Sigmoid colon (tissue), 7 donors: Measurements from ENCODE around the gene MELTF. TPM values are rescaled to one million over a fixed set of nuclear protein-coding genes. Genes with fewer than 3 reads are reported as not detected.

ENCODE experiments used
- DNase-seq: peaks from one replicate; pipeline ENCODE4 v3.0.0-alpha.2; 2019
- H3K27ac ChIP-seq, 4 donors: fragments of 200-600 bp; sonication (generic); one replicate each; pipeline ENCODE4 v1.5.1; 2016 to 2019; ENCODE audit warnings: mild to moderate bottlenecking in 1 of 4
- H3K27me3 ChIP-seq, 3 donors: fragments of 200-600 bp; sonication (generic); one replicate each; pipeline ENCODE4 v1.5.1; 2019; ENCODE audit warnings: mild to moderate bottlenecking in 1 of 3
- H3K36me3 ChIP-seq, 4 donors: fragments of 200-600 bp; sonication (generic); one replicate each; pipeline ENCODE4 v1.5.1; 2016 to 2019
- H3K4me1 ChIP-seq, 4 donors: fragments of 200-600 bp; sonication (generic); one replicate each; pipeline ENCODE4 v1.5.1; 2017 to 2019
- H3K4me3 ChIP-seq, 4 donors: fragments of 200-600 bp; sonication (generic); one replicate each; pipeline ENCODE4 v1.5.1; 2017 to 2019; ENCODE audit warnings: mild to moderate bottlenecking in 2 of 4, moderate library complexity in 1 of 4
- H3K9me3 ChIP-seq, 4 donors: fragments of 200-600 bp in 3 of 4; sonication (generic) in 3 of 4; one replicate each; pipeline versions ENCODE4 v1.5.1 to v1.6.1; 2013 to 2019
- CTCF ChIP-seq, 4 experiments: fragments of 450-650 bp in 3 of 4; fragments of 200-600 bp in 1 of 4; IDR thresholded peaks; one replicate each; pipeline ENCODE4 v1.5.1; 2016 to 2019; ENCODE audit warnings: antibody characterized with exemption in 4 of 4, mild to moderate bottlenecking in 3 of 4, moderate library complexity in 2 of 4
- EP300 ChIP-seq, 4 donors: sonication (generic); formaldehyde crosslinking; IDR thresholded peaks; one replicate each; pipeline ENCODE4 v1.6.1; 2017; ENCODE audit warnings: antibody characterized with exemption in 4 of 4
- POLR2A ChIP-seq, 2 donors: fragments of 450-650 bp; IDR thresholded peaks; one replicate each; pipeline ENCODE4 v1.6.1; 2016; ENCODE audit warnings: antibody characterized with exemption in 2 of 2, mild to moderate bottlenecking in 2 of 2, moderate library complexity in 2 of 2
- POLR2AphosphoS5 ChIP-seq, 4 donors: sonication (generic); formaldehyde crosslinking; IDR thresholded peaks; one replicate each; pipeline ENCODE4 v1.6.1; 2017; ENCODE audit warnings: antibody characterized with exemption in 4 of 4
- WGBS, 2 donors: extraction: QIAGEN DNeasy Blood & Tissue Kit; methylation state at CpG; one replicate each; pipeline ENCODE4 v1.1.7; 2013; 5-methylcytosine and 5-hydroxymethylcytosine counted together
- intact Hi-C: fragments of 100-400 bp; cut with DNase I; formaldehyde crosslinking; loops from one replicate; pipeline ENCODE4 v1.15.1; 2023
- polyA plus RNA-seq, 3 donors: library from polyadenylated mRNA; stranded (reverse); fragments of 200-250 nt; gene quantifications; one replicate each; pipeline ENCODE4 v1.2.3, GENCODE V29; 2013
- total RNA-seq, 4 donors: library from RNA; depleted of rRNA; stranded (reverse); fragments of >200 nt; gene quantifications; one replicate each; pipeline ENCODE4 v1.1.0, GENCODE V29; 2016
- donor health status: healthy with polysubstance abuse.
- donor health status: Bipolar disorder and iron deficiency.
- donor health status: healthy.

Gene MELTF
- total and polyA plus RNA-seq, 7 donors: 0.92 to 9.6 (median 2.7) TPM

GRCh38 chr3:196967412-196968232 is 62.0 kb downstream of the MELTF start:
- intact Hi-C loops: loop anchor here (2.0 kb wide), 1 partner anchor 129 kb away; no protein-coding TSS in a partner anchor
- H3K27ac ChIP-seq: peak overlapping the region in 2 of 4 donors; percentile 64 to 78
- no peak for DNase-seq
- H3K4me3 ChIP-seq: peak overlapping the region; percentile 53 to 88 (median 76)
- no peaks in the 10 kb centered on the region for H3K27me3 ChIP-seq
- no peaks in the 10 kb centered on the region for H3K9me3 ChIP-seq
- 68 to 76% methylated on average over 35 of the region's 35 CpGs for WGBS, 2 donors
- H3K36me3 ChIP-seq: no peaks in the 10 kb centered on the region
- peaks cover 0 to 16% (median 11%) of the 10 kb centered on the region in 4 donors for H3K4me1 ChIP-seq
- TF ChIP-seq POLR2A (IDR thresholded peaks at IDR 0.05) (no peak), CTCF (IDR thresholded peaks at IDR 0.05) (no peak), EP300 (IDR thresholded peaks at IDR 0.05) (no peak), POLR2AphosphoS5 (IDR thresholded peaks at IDR 0.05) (no peak)

GRCh38 chr3:196966526-196967401 is 62.9 kb downstream of the MELTF start:
- intact Hi-C loops: no loop called here
- Histone ChIP-seq H3K36me3 (no peaks in the 10 kb centered on the region), H3K9me3 (no peaks in the 10 kb centered on the region), H3K4me1 (peaks cover 0 to 16% (median 11%) of the 10 kb centered on the region in 4 donors), H3K4me3 (no peak overlapping the region), H3K27ac (no peak overlapping the region), H3K27me3 (no peaks in the 10 kb centered on the region)
- no peak for TF ChIP-seq CTCF (IDR thresholded peaks at IDR 0.05)
- TF ChIP-seq EP300 (IDR thresholded peaks at IDR 0.05): no peak
- TF ChIP-seq POLR2AphosphoS5 (IDR thresholded peaks at IDR 0.05): no peak
- TF ChIP-seq POLR2A (IDR thresholded peaks at IDR 0.05): no peak
- 77 to 90% methylated on average over 47 of the region's 47 CpGs for WGBS, 2 donors
- DNase-seq: no peak

GRCh38 chr3:196965804-196966173 is 63.8 kb downstream of the MELTF start:
- intact Hi-C loops: no loop called here
- H3K27ac ChIP-seq: no peak overlapping the region
- no peaks in the 10 kb centered on the region for H3K27me3 ChIP-seq
- H3K4me3 ChIP-seq: no peak overlapping the region
- no peak for DNase-seq
- 96% methylated on average over 10 of the region's 10 CpGs for WGBS, 2 donors
- H3K9me3 ChIP-seq: no peaks in the 10 kb centered on the region
- H3K36me3 ChIP-seq: no peaks in the 10 kb centered on the region
- TF ChIP-seq CTCF (IDR thresholded peaks at IDR 0.05) (no peak), POLR2A (IDR thresholded peaks at IDR 0.05) (no peak), EP300 (IDR thresholded peaks at IDR 0.05) (no peak), POLR2AphosphoS5 (IDR thresholded peaks at IDR 0.05) (no peak)
- H3K4me1 ChIP-seq: peaks cover 0 to 16% (median 11%) of the 10 kb centered on the region in 4 donors

GRCh38 chr3:196965112-196965803 is 64.4 kb downstream of the MELTF start:
- Histone ChIP-seq H3K27ac (no peak overlapping the region), H3K36me3 (no peaks in the 10 kb centered on the region), H3K4me1 (peaks cover 0 to 16% (median 11%) of the 10 kb centered on the region in 4 donors), H3K27me3 (no peaks in the 10 kb centered on the region), H3K9me3 (no peaks in the 10 kb centered on the region), H3K4me3 (no peak overlapping the region)
- intact Hi-C loops: no loop called here
- 93 to 94% methylated on average over 11 of the region's 11 CpGs for WGBS, 2 donors
- DNase-seq: peak; percentile 4
- TF ChIP-seq POLR2AphosphoS5 (IDR thresholded peaks at IDR 0.05): no peak
- TF ChIP-seq POLR2A (IDR thresholded peaks at IDR 0.05): no peak
- TF ChIP-seq EP300 (IDR thresholded peaks at IDR 0.05): no peak
- TF ChIP-seq CTCF (IDR thresholded peaks at IDR 0.05): no peak
